GM19043 (cell line): ENCODE measurements around the gene TRAPPC10.

Experiments used
- ATAC-seq: cut with Tn5 transposase; IDR thresholded peaks from one replicate; pipeline ENCODE4 v1.9.1; 2021; ENCODE audit warnings: low read depth; ENCODE audit not compliant: unreplicated experiment

The TRAPPC10 gene

DNA sequence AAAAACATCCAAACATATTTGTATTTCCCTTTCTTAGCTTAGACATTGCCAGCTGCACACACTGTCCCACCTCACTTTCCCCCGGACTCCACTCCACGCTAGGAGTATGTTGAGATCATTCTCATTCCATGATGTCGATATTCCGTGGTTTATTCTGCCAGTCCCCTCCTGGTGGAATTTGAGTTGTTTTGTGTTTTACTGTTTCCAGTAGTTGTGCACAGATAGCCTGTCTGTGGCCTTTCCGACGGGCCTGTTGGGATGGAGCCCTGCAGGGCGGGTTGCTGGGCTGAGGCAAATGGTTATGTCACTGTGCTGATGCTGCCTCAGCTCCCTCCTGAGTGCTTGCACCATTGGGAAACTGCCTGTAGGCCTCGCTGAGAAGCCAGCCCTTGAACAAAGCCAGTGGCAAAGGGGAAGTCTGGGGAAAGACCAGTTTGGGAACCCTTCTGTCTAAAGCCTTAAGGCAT is 12.8 kb downstream of the TRAPPC10 start:
- ATAC-seq = no peak

DNA sequence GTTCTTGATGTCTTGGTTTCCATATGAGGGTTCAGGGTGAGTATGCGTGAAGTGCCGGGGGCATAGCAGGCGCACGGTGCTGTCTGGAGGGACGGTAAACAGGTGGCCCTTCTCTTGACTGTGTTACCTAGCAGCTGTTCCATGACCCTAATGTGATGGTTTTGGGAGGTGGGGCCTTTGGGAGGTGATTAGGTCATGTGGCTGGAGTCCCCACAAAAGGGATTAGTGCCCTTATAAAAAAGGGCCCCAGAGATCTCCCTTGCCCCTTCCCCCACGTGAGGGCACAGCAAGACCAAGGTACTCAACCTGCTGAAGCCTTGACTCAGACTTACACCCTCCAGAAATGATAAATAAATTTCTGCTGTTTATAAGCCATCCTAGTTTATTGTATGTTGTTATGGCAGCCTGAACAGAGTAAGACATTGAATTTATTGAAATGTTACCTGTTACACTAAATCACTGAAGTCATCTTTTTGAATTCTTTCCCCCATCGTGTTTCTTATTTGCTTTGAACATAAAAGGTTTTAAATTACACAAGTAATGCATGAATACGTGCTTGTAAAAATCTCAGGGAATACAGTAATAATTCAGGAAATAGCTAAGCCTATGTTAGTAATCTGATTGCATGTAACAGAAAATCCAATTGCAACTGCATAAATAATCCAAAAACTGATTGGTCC is 15.6 kb downstream of the TRAPPC10 start:
- ATAC-seq = no peak

DNA sequence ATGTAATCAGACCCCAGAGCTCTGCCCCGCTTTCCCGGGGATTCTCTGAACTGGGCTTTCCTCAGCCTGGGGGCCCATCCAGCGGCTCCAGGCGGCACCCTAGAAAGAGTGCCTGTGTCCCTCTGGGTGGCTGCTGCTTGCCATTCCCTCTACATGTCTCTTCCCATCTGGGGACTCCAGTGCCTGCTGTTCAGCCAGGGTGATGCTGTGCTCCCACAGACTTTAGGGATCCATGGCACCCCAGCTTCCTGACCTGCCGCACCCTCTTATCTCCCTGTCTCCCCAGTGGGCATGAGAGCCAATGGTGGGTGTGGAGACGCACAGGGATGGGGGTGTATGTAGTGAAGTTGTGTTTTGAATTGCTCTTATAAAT is 16.2 kb downstream of the TRAPPC10 start:
- no peak for ATAC-seq

DNA sequence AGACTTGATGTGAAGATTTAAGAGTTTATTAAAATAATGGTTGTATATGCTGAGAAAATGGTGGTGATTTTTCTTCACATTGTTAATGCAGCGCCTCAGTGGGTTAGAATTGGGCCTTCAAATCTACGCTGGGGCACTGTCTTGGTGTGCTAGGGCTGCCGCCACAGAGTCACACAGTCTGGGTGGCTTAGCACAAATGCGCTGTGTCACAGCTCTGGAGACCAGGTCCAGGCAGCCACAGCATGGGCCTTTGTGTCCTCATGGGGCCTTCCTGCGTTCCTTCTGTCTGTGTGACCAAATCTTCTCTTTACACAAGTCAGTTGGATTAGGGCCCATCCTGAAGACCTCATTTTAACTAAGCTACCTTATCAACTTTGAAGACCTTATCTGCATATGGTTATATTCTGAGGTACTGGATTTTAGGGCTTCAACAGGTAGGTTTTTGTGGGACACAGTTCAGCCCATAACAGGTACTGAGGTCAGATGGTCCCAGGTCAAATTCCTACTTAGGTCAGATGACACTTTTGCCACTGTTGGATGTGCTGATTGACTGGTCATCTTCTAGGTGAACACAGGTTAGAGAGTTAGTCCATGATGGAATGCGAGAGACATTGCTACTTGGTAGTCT is 17.5 kb downstream of the TRAPPC10 start:
- ATAC-seq = no peak

DNA sequence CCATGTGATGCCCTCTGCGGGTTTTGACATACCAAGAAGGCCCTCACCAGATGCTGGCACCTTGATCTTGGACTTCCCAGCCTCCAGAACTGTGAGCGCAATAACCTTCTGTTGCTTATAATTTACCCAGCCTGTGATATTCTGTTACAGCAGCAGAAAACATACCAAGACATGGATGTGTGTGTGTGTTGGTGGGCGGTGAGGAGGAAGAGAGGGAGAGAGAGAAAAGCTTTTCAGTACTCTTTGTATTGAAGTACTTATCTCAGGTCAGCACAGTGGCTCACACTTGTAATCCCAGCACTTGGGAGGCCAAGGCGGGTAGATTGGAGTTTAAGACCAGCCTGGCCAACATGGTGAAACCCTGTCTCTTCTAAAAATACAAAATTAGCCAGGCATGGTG is 23.1 kb downstream of the TRAPPC10 start:
- ATAC-seq = no peak

DNA sequence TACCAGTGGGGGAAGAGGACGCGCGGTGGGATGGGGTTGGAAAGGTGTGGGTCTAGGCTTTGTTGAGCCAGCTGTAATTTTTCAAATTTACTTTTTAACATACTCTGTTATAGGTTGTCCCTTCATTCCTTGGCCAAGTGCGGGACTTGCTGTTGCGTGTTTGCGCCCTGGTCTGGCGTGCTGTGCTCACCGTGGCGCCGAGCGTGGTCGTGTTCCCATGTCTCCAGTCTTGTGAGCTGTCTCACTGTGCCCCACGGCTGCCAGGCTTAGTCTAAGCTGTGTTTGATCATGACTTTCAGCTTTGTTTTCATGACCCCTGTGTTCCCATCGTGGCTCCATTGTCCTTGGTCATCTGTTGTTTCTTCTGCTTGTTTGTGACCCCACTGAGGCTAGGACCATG is 26.0 kb downstream of the TRAPPC10 start:
- ATAC-seq = no peak

DNA sequence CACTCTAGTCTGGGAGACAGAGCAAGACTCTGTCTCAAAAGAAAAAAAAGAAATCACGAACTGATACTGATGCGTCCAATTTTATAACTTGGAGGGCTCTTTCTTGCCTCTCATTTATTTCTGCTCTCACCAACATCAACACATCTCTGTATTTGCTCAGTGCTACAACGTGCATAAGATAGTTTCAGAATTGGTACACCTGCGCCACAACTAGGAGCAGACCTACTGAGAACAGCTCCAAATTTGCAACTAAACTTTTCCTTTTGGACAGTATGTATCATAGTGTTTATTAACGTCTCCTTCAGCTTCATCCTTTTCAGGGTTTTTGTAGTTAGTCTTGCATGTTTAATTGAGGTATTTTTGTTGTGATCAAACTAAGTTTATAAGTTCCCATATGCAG is 27.7 kb downstream of the TRAPPC10 start:
- ATAC-seq = no peak

DNA sequence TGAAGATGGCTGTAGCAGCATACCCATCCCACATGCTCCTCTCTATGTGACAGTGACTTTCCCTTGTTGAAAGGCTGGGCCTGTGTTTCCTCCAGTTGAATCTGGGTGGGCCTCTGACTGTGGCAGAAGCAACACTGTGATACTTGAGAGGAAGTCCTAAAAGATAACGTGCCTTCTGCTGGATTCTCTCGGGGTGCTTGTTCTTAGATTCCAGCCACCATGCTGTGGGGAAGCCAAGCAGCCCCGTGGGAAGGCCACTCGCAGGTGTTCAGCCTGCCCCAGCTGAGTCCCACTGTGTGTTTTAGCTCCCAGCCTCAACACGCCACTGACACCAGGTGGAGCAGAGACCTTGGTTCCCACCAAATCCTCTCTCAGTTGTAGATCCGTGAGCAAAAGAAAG is 31.5 kb downstream of the TRAPPC10 start:
- ATAC-seq = no peak

DNA sequence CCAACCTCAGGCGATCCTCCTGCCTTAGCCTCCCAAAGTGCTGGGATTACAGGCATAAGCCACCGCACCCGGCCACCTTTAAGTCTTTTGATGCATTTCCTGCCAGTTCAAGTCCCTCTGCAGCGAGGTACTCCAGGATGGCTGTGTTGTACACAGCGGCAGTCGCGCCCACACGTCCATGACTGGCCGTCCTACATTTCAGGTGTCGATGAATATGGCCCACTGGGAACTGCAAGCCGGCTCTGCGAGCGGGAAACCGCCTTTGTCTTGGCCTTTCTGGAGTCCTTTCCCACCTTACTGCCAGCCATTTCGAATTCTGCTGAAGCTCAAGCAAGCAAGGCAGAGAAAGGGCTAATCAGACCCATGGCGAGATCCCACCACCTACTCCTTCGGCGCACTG is 34.6 kb downstream of the TRAPPC10 start:
- ATAC-seq = no peak

DNA sequence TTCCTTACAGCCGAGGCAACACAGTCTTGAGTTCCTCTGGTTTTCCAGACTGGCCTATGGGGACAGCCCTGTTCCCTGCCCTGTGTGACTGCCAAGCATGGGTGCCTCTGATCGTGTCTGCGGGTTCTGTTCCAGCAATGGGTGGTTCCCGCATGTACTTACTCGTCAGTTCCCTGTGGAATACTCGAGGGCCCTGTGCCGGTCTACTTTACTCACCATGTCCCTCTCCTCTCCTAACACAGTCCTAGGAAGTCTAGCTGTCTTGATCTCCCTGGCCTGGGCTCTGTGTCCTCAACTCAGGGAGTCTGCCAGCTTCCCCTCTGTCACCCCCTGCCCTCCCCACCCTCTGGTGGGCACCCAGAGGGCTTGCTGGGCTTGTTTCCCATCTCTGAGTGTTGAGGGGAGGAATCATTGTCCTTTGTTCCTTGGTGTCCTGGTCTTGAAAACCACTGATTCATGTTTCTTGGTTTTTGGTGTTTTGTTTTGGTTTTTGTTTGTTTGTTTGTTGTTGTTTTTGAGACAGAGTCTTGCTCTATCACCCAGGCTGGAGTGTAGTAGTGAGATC is 36.0 kb downstream of the TRAPPC10 start:
- no peak for ATAC-seq

DNA sequence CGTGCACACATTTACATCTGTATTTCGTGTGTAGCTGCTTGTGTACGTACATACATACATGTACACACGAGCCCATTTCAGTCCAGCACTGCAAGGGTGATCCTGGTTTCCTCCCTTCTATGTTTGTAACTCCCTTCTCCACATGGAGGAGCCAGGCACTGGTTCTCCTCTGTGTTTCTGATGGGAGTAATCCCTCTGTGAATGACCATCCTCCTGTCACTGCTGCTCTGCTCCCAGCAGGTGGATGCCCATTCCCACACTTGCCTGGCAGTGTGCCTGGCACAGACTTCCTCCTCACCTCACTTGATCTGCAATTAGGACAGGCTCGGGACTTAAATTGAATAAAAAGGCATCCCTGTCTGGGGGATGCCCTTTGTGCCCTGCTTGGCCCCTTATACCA is 37.1 kb downstream of the TRAPPC10 start:
- no peak for ATAC-seq

DNA sequence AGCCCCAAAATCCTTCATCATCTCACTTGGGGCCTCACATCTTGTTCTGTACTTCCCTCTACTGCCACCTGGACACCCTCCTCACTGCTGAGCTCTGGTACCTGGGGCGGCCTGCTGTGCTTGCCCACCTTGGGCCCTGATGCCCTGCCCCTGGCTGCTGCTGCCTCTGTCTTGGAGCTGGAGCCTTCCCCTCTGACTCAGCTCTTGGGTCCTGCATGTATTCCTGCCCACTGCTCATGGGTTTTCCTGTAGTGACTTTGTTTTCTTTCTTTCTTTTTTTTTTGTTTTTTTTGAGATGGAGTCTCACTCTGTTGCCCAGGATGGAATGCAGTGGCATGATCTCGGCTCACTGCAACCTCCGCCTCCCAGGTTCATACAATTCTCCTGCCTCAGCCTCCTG is 37.5 kb downstream of the TRAPPC10 start:
- no peak for ATAC-seq

DNA sequence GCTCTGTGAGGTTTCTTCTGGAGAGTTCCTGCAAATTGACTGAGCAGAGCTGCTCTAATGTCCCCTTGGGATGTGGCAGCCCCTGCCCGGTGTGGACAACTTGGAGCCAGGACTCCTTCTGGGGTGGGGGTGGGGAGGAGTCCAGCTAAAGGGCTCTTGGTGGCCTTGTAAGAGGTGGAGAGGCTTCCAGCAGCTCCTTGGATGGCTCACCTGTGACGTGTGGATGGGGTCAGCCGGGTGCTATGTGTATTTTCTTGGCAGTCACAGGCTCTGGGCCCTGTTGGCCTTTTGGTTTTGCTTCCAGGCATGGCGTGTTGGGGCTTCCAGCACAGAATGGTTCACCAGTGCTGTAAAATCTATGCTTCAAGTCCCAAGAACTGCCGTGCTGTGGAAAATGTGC is 38.2 kb downstream of the TRAPPC10 start:
- no peak for ATAC-seq

DNA sequence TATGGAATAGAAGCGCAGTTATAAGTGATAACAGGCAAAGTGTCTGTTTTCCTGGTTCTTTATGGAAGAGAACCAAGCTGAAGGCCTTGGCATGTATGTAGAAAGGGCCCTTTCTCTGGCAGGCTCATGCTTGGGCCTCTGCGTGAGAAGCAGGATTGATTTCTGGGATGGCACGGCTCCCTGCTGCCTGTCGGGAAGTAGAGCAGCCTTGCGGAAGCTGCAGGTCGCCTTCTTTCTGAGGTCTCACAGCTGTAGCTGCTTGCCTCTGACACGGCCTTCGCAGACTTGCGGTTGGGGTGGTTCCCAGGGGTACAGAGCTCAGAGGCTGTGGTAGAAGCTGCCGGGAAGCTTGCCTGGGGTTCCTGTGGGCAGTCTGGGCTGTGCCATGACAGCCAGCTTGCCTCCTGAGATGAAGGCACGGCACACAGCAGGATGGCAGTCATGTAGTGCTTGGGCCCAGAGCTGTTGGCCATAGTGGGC is 39.4 kb downstream of the TRAPPC10 start:
- no peak for ATAC-seq

DNA sequence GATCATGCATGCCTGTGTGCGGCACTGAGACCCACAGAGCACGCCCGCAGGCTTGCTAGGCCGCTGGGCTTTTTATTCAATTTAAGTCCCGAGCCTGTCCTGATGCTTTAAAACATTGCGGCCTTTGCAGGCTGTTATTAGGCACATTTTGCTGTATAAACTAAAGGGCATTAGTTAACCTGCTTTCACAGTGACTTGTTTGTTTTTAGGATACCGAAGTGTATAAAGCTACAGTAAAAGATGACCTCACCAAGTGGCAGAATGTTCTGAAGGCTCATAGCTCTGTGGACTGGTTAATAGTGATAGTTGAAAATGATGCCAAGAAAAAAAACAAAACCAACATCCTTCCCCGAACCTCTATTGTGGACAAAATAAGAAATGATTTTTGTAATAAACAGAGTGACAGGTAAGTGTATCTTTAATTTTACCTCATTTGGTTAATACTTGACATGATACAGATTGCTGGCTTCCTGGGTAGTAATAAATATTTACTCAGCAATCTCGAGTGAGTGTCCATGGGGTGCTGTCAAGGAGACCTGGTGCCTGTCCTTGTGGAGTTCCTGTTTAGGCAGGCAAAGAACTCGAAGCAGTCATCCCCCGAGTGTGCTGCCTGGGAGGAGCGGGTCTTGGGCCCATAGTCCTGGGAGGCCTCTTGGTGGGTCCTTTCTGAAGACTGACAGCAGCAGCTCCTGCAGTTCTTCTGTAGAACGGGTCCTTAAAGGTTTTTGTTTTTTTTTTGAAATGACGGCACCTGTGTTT is 40.1 kb downstream of the TRAPPC10 start:
- no peak for ATAC-seq

DNA sequence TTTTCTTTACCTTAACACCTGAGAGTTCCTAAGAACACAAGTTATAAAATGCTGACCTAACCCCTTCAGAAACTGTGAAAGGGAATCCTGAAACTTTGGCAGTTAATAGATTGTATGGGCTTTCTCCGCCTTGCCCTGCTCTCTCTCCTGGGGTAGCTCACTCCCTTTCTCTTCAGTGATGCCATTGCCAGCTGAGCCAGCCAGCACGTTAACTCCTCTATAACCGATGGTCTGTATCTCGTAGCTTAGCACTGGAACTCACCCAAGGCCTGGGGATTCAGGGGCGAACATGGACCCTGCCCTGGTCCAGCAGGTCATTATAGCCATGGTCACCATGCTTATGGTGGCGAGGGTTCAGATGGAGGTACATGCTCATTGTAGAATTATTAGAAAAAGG is 40.7 kb downstream of the TRAPPC10 start:
- no peak for ATAC-seq

DNA sequence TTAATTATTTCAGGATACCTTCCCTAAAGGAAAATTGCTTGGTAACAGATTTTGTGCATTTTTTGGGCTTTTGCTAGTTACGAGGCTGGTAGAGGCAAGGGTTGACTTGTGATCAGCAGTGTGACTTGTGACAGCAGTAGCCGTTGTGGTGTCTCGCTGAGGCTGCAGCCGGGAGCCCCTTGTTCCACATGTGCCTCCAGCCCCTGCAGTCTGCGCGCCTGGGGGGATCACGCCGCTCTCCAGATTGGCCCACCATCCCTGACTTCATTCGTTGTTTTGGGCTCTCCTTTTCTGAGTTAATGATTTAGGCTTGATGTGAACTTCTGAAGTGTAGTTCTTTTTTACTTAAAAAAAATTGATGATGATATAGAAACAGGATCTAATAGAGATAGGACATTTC is 41.5 kb downstream of the TRAPPC10 start:
- ATAC-seq = no peak

DNA sequence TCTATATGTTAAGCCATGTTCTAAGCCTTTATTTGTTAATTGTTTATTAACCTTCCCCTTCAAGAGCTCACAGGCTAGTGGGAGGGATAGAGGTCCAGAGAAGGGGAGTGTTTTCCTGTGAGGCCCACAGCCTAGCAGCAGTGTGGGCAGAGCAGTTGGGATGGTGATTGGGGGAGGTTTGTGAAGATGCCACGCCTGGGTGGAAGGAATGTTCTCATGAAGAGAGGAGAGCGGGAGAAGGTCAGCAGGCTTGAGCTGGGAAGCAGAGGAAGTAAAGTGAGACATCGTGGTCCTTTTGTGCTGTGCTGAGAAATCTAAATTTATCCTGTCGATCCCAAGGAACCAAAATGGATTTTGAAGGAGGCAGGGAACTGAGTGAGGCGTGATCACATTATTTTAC is 42.6 kb downstream of the TRAPPC10 start:
- ATAC-seq = no peak

DNA sequence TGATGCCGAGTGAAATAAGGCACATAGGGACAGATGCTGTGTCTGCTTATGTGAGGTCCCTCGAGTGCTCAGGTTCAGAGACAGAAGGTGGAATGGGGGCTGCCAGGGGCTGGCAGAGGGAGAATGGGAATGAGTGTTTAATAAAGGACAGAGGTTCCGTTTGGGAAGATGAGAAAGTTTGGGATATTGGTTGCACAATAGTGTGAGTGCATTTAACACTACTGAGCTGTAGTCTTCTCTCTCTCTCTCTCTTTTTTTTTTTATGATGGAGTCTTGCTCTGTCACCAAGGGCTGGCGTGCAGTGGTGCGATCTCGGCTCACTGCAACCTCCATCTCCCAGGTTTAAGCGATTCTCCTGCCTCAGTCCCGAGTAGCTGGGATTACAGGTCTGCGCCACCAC is 44.9 kb downstream of the TRAPPC10 start:
- no peak for ATAC-seq

DNA sequence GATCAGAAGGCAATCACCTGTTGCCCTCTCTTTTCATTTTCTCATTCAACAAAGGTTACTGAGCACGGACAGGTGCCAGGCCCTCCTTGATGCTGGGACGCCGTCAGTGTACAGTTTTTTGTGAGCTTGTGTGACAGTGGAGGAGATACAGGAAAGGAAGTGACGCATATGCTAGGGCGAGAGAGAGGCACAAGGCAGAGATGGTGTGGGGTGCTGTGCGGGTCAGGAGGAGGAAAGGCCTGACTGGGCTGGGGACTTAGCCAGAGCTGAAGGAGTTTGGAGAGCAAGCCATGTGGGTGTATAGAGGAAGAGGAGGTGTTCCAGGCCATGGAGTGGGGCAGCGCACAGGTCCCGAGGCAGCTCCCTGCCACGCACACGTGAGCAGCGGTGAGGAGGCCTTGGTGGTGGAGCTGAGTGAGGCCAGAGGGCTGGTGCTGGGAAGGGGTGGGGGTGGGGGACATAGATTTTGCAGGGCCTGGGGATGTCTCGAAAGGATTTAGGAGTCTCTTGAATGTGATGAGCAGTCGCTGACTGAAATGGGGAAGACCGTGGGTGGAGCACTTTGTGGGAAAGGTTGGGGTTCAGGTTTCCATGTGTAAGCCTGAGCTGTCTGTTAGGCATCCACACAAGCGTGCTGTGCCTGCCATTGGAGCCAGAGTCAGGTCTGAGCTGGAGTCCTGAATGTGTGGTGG is 46.0 kb downstream of the TRAPPC10 start:
- ATAC-seq = no peak

DNA sequence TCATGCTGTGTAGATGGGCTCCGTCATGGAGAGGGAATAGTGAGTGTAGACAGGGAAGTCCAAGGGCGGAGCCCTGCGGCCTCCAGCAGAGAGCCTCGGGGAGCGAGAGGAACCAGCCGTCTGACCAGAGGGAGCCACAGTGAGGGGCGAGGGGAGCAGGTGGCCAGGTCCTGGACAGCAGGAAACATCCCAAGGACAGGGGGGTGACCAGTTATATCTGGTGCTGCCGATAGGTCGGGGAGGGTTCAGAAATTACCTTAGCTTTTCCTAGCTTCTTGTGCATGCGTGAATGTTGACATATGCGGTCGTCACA is 46.5 kb downstream of the TRAPPC10 start:
- no peak for ATAC-seq
